ENCODE data around the gene CORO2A. TPM values are rescaled to one million over a fixed set of nuclear protein-coding genes. Genes with fewer than 3 reads are reported as not detected.
A peak's percentile ranks its signal among the peaks of the same experiment; 100 is the strongest.

The CORO2A gene
- total RNA-seq, 1 experiment from 2014 or later, result 32.5 TPM

- TF ChIP-seq ZNF425 (CRISPR knock-in tag; conservative IDR thresholded peaks at IDR 0.05), result no peak
- no peak for TF ChIP-seq ATF1 (CRISPR knock-in tag; IDR thresholded peaks at IDR 0.05)
- no peak for TF ChIP-seq EMX1 (CRISPR knock-in tag; IDR thresholded peaks at IDR 0.05)
- TF ChIP-seq SMAD4 (CRISPR knock-in tag; IDR thresholded peaks at IDR 0.05), result no peak
- no peak for TF ChIP-seq ZNF671 (CRISPR knock-in tag; IDR thresholded peaks at IDR 0.05)
- no peak for TF ChIP-seq E2F5 (CRISPR knock-in tag; IDR thresholded peaks at IDR 0.05)
Measured at GRCh38 chr9:98182889-98183599, 9.4 kb downstream of the CORO2A start (continued).

DNA sequence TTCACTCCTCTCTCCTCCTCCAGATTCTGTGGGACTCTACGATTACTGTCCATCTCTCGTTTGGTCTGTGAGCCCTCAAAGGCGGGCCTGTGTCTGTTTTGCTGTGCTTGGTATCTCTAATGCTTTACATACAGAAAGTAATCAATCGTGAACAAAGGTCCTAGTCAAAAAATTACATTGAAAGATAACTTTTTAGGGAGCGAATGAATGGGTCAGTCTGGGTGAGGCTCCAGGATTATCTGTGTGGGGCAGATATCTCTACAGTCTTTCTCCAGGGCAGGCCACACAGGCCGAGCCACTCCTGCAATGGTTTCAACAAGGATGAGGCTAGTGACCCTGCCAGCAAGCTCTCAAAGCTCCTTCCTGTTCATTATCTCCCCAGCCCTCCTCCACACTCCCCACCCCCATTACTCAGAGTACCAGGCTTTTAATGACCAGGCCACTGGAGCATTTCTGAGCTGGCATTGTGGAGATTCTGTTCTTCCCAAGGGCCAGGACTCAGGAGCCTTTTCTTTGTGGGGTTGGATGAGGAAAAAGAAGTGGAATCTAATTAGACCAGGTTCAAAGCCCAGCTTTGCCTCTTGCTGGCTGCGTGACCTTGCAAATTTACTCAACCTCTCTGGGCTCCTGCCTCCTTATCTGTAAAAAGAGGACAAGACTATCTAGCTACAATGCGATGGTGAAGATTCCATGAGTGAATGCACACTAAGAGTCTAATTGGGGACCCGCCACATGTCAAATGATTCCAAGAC lies 10.2 kb downstream of the CORO2A start:
- DNase-seq (ENCODE audit: low spot score) (no peak), ATAC-seq (no peak)
- TF ChIP-seq PREB (CRISPR knock-in tag; IDR thresholded peaks at IDR 0.05; ENCODE audit: borderline replicate concordance) (no peak), ZNF512 (CRISPR knock-in tag; IDR thresholded peaks at IDR 0.05; ENCODE audit: borderline replicate concordance) (no peak), STAT6 (CRISPR knock-in tag; conservative IDR thresholded peaks at IDR 0.05; ENCODE audit: low read depth) (no peak), OVOL2 (CRISPR knock-in tag; IDR thresholded peaks at IDR 0.05; ENCODE audit: borderline replicate concordance) (no peak), USF1 (CRISPR knock-in tag; IDR thresholded peaks at IDR 0.05) (no peak), HMGXB4 (CRISPR knock-in tag; IDR thresholded peaks at IDR 0.05) (no peak), ESRRA (CRISPR knock-in tag; IDR thresholded peaks at IDR 0.05; ENCODE audit: borderline replicate concordance) (no peak), TP53 (CRISPR knock-in tag; IDR thresholded peaks at IDR 0.05) (no peak)
- TF ChIP-seq, protein P1, sequence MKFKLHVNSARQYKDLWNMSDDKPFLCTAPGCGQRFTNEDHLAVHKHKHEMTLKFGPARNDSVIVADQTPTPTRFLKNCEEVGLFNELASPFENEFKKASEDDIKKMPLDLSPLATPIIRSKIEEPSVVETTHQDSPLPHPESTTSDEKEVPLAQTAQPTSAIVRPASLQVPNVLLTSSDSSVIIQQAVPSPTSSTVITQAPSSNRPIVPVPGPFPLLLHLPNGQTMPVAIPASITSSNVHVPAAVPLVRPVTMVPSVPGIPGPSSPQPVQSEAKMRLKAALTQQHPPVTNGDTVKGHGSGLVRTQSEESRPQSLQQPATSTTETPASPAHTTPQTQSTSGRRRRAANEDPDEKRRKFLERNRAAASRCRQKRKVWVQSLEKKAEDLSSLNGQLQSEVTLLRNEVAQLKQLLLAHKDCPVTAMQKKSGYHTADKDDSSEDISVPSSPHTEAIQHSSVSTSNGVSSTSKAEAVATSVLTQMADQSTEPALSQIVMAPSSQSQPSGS (CRISPR knock-in tag; IDR thresholded peaks at IDR 0.05; ENCODE audit: borderline replicate concordance, low read depth), result no peak
- no peaks in the 10 kb centered on the region for H3K27me3 Mint-ChIP-seq (ENCODE audit: low read depth)
- H3K4me1 Mint-ChIP-seq, result peaks cover 31% of the 10 kb centered on the region
- no peaks in the 10 kb centered on the region for H3K36me3 Mint-ChIP-seq
- ChIA-PET POLR2A (no interaction called here), CTCF (no interaction called here)
- H3K9me3 Mint-ChIP-seq, result no peaks in the 10 kb centered on the region
- H3K4me3 Mint-ChIP-seq, result no peak overlapping the region
- H3K27ac Mint-ChIP-seq, result peak overlapping the region; percentile 51
